NCI-H446 treated with DMSO at 0.1 percent for 48 hours (cell line): ENCODE data around the gene NAV3.
A peak's percentile ranks its signal among the peaks of the same experiment; 100 is the strongest.

Experiments used
- DNase-seq: peaks from one replicate; lab custom pipeline; 2025; lab: John Stamatoyannopoulos, UW

Gene NAV3

DNA sequence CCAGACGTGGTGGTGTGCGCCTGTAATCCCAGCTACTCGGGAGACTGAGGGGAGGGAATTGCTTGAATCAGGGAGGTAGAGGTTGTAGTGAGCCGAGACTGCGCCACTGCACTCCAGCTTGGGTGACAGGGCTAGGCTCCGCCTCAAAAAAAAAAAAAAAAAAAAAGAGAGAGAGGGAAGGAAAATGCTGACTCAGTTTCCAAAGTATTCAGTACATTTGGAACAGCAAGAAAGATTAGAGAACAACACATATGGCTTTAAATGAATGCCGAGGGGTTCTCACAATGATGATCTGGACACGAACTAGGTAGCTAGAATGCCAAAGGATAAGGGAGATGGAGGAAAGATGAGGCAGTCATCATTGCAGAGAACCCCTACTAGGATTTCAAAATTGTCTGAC, 97.4 kb downstream of the NAV3 start:
- DNase-seq: no peak

DNA sequence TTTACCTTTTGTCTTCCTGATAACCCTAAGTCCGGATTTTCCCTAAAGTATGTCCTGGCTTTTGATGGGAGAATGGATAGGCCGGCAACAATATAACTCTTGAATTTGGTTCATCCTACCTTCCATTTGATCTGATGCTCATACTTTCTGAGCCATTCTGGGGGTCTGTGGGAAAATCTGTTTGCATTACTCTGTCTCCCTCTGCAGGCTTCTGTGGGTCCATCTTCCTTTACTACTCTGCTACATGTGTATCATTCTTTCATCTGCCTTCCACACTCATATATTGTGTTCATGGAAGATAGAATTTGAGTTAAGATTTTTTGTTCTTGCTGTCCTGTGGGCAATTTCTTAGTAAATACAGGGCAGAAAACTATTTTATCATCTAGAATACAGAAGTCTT, 101.5 kb downstream of the NAV3 start:
- DNase-seq: no peak

DNA sequence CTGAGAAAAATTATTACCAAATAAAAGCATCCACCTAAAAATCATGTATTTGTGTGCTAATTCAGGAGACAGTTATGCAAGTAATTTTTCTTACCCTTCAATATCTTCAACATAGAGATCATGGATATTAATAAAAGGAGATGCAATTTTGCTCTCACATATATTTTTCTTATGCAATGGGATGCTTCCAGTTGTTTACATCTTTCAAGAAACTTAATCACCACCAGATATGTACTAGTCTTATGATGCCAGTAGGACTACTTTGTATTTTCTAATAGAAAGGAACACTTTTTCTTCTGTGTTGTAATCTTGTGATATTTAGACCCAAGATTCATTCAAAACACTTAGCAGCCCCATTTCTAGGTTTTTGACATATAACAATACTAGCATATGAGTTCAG, 107.6 kb downstream of the NAV3 start:
- DNase-seq: no peak

DNA sequence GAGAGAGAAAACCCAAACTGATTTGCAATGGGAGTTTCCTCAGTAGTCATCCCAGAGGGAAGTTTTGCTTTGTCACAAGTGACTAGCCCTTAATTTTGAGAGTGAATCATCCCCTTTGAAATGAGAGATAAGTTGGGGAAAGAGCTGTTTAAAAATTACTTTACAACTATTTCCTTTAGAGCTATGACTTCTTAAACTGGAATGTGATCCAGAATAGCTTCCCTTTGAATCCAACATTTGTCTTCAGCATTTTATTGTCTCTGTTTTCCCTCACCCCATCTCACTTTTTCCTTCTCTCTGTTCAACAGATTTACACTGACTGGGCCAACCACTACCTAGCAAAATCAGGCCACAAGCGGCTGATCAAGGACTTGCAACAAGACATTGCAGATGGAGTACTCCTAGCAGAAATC, 109.3 kb downstream of the NAV3 start:
- no peak for DNase-seq

DNA sequence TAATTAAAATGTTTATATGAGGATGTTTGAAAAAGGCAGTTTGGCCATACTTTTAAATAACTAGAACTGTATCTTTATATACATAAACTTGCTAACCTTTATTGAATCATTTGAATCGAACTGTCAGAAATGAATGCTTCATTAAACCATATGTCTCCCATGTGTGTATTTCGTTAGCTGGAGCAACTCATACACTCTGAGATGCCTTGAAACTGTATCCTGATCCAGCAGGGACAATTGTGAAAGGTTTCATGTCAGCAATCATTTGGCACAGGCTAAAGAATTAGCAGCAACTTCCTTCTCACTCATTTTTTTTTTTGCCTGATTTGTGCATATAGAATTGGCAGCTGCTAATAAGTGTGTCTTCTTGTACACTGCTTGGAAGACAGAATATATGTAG, 109.9 kb downstream of the NAV3 start:
- DNase-seq: peak; percentile 53

DNA sequence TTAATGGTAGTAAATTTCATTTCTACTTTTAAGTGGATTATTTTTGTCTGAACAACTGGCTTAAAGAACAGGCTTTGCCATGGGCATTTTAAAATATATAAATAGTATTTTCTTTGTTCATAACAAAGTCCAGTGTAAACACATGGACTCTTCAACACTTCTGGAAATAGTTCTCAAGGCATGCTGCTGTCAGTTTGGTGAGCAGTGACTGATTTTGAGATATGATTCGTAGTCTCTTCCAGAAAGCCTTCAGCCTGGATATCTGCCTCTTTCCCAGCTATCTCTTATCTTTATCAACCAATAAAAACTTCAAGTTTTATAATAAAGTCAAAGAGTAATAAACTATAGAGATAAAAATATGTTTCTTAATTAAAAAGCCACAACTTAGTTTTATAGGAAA, 110.7 kb downstream of the NAV3 start:
- no peak for DNase-seq

DNA sequence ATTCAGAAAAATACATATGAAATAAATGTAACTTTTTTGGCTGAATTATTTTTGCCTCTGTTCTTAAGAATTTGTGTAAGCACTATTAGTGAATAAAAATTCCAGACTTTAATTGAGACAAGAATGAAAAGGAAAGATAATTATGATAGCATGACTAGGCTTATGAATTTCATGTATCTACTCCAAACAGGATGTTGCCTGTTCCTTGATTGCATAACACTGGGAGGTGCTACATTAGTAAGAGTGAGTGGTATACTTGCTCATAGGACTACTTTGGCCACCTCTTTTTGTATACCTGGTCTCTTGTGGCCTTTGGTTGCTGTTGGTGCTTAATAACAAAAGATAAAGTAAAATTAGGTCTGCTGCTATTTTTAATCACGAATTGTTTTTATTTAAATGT, 112.8 kb downstream of the NAV3 start:
- no peak for DNase-seq

DNA sequence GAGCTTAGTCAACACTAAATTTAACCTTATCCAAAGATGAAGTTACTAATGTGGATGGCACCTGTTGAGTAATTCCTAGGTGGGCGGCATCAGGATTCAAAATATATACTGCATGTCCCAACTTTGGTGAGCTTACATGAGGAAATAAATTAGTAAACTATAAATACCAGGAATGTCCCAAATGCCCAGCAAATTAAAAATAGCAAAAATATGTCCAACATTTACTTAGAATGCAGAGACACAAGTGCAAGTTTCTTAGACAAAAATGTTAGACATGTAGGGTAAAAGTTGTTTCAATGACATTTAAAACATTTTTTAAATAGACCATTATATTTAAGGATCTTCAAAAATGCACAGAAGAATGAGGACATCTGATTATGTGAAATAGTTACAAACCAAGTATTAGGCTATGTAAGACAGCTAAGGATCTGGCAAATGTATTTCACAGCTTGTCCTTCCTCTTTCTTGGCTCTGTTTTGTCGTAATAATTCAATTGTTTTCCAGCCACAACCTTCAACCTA, 115.9 kb downstream of the NAV3 start:
- DNase-seq: no peak

DNA sequence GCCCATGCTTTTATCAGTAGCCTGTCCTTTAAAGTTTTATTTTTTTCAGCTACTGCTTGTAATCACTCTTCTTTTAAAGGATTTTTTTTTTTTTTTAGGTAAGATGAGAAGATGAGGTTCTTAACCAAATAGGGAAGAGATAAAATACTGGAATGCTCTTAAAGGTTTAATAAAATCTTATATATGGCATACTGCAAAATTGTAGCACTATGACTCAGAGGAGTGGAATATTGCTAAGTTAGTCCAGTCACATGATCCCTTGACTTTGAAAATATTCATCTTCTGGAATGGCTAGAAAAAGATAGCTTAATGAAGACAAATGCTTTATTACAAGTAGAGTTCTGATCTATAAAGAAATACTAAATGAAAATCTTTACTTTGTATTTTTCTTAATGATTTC, 116.6 kb downstream of the NAV3 start:
- no peak for DNase-seq

DNA sequence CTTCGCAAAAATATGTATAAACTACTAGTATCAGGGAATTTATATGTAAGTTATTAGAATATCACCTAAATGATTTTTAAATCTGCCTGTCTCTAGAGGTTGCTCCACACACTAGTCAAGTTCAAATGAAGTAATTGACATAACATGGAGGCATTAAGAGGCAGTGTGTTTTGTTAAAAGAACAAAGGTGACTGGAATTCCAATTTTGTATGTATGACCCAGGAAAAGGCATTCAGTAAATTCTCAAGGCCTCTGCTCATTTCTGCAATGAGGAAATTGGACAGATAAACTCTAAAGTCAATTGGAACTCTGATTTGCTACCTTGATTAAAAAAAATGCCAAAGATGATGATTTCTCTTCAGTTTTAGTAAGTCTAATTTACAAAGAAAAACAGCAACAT, 117.1 kb downstream of the NAV3 start:
- no peak for DNase-seq

DNA sequence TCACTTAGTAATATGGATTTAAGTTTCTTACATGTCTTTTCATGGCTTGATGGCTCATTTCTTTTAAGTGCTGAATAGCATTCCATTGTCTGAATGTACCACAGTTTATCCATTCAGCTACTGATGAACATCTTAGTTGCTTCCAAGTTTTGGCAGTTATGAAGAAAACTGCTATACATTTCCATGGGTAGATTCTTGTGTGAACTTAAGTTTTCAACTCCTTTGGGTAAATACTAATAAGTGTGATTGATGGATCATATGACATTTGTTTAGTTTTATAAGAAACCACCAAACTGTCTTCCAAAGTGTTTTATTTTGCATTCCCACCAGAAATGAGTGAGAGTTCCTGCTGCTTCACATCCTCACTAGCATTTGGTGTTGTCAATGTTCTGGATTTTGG, 119.2 kb downstream of the NAV3 start:
- no peak for DNase-seq

DNA sequence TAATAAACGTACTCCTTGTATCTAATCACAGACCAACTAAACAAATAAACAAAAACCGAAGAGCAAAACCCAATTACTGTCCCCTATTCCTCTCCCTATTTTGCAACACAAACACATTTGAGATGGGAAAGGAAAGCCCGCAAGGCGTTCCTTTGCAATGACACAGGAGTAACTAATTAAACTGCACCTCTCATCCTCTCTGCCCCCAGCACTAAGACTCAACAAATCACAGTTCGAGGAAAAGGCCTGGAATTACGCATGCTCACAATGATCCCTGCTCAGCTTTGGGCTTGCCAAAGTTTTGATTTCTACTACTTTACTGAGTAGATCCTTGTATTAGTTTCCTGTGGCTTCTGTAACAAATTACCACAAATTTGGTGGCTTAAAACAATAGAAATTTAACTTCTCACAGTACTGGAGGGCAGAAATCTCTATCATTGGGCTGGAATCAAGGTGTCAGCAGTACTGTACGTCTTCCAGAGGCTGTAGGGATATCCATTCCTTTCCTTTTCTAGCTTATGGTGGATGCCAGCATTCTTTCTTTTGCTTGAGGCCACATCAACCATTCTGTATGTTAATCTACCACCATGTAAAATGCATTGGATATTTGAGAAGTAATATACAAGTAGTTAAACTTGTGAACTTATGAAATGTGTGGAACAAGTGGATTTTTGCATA, 123.0 kb downstream of the NAV3 start:
- DNase-seq: no peak

DNA sequence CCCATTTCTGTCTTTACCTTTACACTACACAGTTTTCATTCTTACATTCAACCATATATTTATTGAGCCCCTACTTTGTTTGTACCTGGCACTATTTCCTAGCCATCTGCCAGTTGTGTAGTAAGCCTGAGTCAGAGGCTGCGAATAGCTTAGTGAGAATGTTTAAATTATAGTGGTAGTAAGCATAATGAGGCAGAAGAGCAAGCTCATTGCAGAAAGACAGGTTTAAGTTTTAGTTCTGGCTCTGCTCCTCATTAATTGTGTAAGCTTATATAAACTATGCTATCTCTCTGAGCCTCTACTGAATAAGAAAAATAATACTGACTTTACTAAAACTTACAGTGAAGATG, 123.5 kb downstream of the NAV3 start:
- DNase-seq: peak; percentile 87

DNA sequence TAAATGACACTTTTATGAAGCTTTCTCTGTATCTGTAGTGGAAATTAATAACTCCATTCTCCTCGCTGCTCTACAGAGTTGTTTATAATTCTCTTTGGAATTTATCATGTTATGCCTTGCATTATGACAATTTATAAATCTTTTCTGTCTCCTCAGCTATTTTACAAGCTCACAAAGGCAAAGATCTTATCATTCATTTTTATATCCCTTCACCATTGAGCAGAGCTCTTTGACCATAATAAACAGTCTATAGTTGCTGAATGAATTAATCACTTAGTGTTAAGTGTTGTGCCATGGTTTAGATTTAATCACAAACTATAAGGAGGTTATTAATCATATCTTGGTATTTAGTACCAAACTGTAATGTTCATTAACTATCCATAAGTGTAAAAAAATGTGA, 126.4 kb downstream of the NAV3 start:
- no peak for DNase-seq

DNA sequence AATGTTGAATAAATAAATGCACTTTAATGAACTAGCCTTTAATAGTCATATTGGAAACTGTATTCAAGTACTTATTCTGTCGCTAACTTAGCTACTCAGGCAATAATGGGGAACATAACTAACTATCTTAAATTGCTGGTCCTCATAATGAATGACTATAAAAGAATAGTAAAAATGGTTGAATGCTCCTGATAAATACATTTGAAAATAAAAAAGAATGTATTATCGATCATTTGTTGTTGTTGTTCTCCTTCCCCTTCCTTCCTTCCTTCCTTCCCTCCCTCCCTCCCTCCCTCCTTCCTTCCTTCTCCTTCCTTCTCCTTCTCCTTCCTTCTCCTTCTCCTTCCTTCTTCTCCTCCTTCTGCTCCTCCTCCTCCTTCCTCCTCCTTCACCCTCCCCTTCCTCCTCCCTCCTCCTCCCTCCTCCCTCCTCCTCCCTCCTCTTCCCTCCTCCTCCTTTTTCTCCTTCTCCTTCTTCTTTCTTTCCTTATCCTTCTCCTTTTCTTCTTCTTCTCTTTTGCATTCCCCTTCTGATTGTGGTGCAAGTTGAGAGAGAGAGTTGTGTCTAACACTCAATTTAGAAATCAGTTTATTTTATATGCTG, 133.0 kb downstream of the NAV3 start:
- no peak for DNase-seq

DNA sequence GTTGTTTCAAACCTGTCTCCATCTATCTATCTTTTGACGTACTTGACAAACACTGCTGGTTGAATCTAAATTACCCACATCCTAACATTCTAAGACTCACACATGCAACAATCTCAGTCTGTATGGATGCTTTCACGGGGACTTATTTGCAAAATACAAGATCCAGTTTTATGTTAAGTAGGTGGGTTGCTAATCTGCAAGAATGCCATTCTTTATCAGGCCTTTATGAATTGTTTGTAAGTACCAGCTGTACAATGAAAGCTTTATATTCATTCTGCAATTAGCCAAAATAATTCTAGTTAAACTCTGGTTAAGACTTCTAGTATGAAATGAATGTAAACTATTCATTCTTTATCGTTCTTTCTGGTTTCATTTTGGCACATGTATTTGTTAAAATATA, 135.1 kb downstream of the NAV3 start:
- no peak for DNase-seq

DNA sequence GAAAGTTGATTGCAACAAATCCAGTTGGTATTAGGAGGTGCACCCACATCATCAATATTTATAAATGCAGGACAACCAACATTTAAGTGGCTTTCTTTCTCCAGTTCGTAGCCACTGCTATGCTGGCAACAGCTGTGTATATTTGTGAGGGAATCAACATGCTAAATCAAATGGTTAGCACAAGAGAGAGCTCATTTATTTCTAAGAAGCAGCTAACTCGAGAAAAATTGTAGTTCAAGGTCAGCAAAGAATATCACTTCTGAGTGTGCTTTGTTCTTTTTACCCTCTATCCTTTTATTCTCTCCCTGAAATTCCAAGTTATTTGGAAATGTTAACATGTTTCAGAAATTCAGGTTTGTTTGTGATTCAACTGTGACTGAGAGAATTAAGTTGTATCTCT, 137.3 kb downstream of the NAV3 start:
- DNase-seq: no peak

DNA sequence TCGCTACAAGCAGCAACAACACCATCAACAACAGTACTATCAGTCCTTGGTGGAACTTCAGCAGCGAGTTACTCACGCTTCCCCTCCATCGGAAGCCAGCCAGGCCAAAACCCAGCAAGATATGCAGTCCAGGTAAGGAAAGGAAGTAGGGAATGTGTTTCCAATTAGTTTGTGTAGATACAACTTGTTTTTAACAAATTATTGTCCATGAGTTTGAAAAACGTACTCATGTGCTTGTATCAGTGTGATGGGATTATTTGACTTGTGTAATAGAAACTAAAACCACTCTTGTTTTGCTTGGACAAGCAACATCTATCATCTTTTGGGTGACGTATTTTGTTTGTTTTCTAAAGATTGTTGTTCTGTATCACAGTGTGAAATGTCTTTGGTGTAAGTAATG, 137.9 kb downstream of the NAV3 start:
- DNase-seq: no peak

DNA sequence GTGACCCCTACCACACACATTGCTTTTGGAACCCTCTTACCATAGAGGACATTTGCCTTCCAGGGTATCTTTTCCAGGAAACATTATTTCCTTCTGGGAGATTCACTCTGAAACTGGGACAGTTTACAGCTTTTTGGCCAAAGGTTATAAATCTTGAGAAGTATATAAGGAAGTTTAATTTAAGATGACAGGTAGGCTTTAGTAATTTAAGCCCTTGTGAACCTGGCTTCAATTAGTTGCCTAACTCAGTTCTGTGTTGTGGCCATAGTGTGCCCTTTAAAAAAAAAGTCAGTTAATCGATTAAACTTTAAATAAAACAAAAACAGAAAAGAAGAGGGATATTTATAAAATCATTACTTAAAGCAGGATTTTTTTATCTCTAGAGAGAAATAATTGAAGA, 142.9 kb downstream of the NAV3 start:
- no peak for DNase-seq

DNA sequence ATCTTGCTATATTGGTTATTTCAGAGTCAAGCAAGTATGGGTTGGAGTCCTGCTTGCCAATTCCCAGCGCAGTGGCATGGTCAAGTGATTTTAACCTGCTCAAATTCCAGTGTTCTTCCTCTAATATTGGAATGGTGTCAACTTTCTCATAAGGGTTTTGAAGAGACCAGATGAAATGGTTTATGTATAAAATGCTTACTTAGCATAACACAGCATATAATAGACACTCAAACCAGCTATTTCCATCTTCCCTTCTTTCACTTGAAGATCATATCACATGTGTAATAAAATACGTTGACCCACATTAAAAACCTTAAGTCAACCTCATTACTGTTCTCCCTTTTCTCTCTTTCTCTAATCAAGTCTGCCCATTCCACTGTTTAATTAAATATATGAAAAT, 144.0 kb downstream of the NAV3 start:
- DNase-seq: no peak

DNA sequence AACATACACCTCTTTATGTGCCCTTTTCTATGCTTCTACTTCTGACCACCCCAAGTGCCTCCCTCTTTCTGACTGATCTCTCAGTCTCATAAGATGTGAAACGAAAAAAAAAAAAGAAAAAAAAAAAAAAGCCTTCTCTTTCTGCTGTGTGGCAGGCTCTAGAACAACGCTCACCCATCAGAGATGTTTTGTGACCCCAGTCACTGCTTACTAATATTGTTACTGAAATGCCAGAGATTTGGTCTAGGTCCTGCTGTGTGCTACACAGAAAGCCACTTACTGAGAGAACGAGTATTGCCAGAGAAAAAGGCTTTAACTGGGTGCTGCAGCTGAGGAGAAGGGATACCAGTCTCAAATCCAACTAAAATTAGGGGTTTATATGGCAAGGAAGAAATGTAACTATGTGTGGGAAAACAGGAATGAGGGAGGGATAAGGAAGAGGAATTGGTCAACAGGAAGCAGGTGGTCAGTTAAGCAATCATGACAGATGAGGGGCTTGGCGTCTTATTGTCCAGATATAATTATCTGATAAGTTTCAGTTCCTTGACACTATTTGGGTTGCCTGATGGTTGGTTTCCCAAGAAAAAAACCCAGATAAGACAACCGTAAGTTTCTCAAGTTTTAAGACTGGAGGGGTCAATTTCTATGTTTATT, 149.0 kb downstream of the NAV3 start:
- no peak for DNase-seq

DNA sequence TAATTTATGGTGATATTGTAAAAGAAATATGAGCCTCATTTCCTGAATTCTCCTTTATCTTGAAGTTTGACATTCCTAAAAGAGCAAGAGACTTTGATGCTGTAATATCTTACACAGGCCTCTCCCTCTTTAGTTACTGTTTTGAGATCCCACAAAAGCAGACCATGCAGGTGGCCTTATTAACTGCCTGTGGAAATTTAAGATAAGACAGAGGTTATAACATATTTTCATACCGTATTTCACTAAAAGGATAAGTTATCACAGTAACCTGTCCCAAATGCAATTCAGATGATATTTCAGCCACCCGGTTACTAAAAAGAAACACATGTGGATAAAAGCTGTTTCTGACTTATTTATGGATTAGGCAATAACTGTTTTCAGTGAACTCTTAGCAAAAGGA, 150.1 kb downstream of the NAV3 start:
- DNase-seq: no peak

DNA sequence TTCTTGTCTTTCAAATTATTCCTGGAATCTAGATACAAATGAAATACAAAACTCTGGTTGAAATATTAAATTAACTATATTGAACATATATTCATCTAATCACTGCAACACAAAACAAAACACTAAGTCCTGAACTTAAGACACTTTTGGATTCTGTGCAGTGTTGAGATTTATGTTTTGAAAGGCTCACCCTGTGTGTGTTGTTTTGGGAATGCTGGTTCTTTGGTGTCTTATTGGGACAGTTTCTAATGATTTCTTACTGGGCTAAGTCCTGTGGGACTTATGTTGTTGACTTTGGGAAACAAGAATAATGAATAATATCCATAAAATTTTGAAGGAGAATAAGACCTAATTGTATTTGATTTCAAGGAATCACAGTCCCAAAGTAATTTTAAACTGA, 153.2 kb downstream of the NAV3 start:
- no peak for DNase-seq

DNA sequence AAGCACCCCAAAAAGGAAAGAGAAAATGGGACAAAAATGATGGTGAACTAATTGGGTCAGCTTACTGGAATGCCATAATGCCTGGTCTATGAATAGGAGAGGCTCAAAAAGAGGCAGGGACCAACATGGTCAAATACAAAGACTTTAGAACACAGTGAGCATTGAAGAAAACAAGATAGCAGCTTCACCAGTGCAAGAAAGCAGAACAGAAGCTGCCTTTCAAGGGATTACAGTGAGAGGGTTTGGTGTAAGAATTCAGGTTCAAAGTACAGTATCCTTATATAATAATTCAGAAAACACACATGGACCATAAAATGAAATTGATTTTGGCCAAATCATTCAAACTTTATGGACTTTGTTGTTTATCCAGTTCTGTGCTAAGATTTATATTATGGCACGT, 162.1 kb downstream of the NAV3 start:
- DNase-seq: no peak
